ENCODE data around the gene CDK12.

DNA sequence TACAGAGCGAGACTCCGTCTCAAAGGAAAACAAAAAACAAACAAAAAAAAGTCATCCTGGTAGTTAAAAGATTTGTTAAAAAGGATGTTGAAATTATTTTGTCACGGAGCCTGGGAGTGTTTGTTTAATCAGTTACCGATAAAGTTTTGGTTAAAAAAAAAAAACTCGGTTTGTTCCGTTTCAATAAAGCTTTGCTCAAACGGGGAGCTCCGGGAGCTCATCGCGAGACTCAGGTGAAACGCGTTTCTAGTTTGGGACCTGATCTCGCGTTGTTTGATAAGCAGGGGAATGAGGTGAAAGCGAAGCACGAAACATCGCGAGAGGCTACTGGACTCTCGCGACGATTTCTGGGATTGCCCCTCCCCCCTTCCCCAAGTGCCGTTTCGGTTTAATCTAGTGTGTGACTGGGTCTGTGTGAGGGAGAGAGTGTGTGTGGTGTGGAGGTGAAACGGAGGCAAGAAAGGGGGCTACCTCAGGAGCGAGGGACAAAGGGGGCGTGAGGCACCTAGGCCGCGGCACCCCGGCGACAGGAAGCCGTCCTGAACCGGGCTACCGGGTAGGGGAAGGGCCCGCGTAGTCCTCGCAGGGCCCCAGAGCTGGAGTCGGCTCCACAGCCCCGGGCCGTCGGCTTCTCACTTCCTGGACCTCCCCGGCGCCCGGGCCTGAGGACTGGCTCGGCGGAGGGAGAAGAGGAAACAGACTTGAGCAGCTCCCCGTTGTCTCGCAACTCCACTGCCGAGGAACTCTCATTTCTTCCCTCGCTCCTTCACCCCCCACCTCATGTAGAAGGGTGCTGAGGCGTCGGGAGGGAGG is at the start of gene CDK12:
- TF ChIP-seq CTCF (IDR thresholded peaks at IDR 0.05 in 2 of 3, conservative IDR thresholded peaks at IDR 0.05 in 1 of 3; ENCODE audit: borderline replicate concordance in 1 of 3, insufficient read depth in 1 of 3, low read depth in 2 of 3, low read length in 2 of 3) (no peak), SIN3A (IDR thresholded peaks at IDR 0.05; ENCODE audit: low read depth) (peak; percentile 75; the same call in 1 of the 2 replicates), ELF1 (IDR thresholded peaks at IDR 0.05; ENCODE audit: borderline replicate concordance, low read depth) (no peak; the same call in 1 of the 2 replicates), POLR2AphosphoS5 (IDR thresholded peaks at IDR 0.05; ENCODE audit: low read depth, low read length) (peak; percentile 96), EZH2 (IDR thresholded peaks at IDR 0.05) (no peak), POLR2A (IDR thresholded peaks at IDR 0.05; ENCODE audit: borderline replicate concordance, extremely low read depth, insufficient read depth, insufficient read length) (peak; percentile 93), ATF3 (IDR thresholded peaks at IDR 0.05) (no peak), YY1 (IDR thresholded peaks at IDR 0.05; ENCODE audit: extremely low read depth, insufficient replicate concordance, low read depth, low read length) (peak; percentile 70)
